BJ (cell line): ENCODE results near the gene DBI. TPM values are rescaled to one million over a fixed set of nuclear protein-coding genes. Genes with fewer than 3 reads are reported as not detected.
"Not testable (repeated sequence)": the region's sequence is repeated elsewhere in the genome, so short reads cannot be mapped to it uniquely, and the experiment has no call there.

ENCODE experiments used
- CTCF ChIA-PET: fragments of 350-600 bp; formaldehyde crosslinking; extraction: SDS; loops from one replicate; lab custom pipeline; 2021; ENCODE audit warnings: antibody characterized with exemption, inconsistent platforms; lab: Yijun Ruan, JAX
- POLR2A ChIA-PET: fragments of 300-600 bp; sonication (Branson Sonifier 250); formaldehyde crosslinking; extraction: SDS; loops from one replicate; lab custom pipeline; 2021; ENCODE audit warnings: antibody characterized with exemption; lab: Charles Lee
- DNase-seq: peaks from one replicate; pipeline ENCODE4 v3.0.0-alpha.2; 2011; ENCODE audit warnings: low read depth
- H3K27me3 ChIP-seq: 2 replicates; pipeline ENCODE4 v1.6.0; 2011; ENCODE audit warnings: low read length; ENCODE audit not compliant: control insufficient read depth, insufficient read depth
- H3K36me3 ChIP-seq: 2 replicates; pipeline ENCODE4 v1.5.1; 2011; ENCODE audit warnings: low read length; ENCODE audit not compliant: control insufficient read depth, insufficient read depth
- H3K4me3 ChIP-seq: 2 replicates; pipeline ENCODE4 v1.5.1; 2011; ENCODE audit warnings: low read depth, mild to moderate bottlenecking, control low read depth, low read length
- polyA plus RNA-seq: library from polyadenylated mRNA; depleted of rRNA; stranded (reverse); fragments of >200 nt; gene quantifications from 2 replicates; pipeline ENCODE4 v1.2.3, GENCODE V29; 2011
- TF ChIP-seq, protein P1 (sequence below): IDR thresholded peaks from 2 replicates; pipeline ENCODE4 v1.5.1; 2011; ENCODE audit warnings: low read depth, mild to moderate bottlenecking, control low read depth, inconsistent platforms, low read length, moderate library complexity; ENCODE audit not compliant: insufficient read depth

DBI gene
- polyA plus RNA-seq, 1 experiment = 104 TPM

DNA sequence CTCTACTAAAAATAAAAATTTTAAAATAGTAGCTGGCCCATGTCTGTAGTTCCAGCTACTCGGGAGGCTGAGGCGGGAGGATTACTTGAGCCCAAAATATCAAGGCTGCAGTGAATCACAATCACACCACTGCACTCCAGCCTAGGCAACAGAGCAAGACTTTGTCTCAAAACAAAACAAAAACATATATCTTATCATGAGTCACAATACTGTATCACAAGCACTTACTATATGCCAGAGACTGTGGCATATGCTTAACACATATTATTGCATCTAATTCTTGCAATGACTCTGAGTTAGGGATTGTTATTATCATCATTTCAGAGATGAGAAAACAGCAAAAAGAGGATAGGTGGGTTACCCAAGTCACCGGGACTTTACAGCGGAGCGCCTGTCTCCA is 35.3 kb downstream of the DBI start:
- TF ChIP-seq, protein P1, sequence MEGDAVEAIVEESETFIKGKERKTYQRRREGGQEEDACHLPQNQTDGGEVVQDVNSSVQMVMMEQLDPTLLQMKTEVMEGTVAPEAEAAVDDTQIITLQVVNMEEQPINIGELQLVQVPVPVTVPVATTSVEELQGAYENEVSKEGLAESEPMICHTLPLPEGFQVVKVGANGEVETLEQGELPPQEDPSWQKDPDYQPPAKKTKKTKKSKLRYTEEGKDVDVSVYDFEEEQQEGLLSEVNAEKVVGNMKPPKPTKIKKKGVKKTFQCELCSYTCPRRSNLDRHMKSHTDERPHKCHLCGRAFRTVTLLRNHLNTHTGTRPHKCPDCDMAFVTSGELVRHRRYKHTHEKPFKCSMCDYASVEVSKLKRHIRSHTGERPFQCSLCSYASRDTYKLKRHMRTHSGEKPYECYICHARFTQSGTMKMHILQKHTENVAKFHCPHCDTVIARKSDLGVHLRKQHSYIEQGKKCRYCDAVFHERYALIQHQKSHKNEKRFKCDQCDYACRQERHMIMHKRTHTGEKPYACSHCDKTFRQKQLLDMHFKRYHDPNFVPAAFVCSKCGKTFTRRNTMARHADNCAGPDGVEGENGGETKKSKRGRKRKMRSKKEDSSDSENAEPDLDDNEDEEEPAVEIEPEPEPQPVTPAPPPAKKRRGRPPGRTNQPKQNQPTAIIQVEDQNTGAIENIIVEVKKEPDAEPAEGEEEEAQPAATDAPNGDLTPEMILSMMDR = no peak
- ChIA-PET POLR2A (no interaction called here), CTCF (interaction anchor here (1.5 to 8.9 kb wide), 2 partner anchors 12 to 75 kb away, joined by 4 to 112 read pairs; no protein-coding TSS in a partner anchor)
- no peak for DNase-seq
- Histone ChIP-seq H3K36me3 (no peaks in the 10 kb centered on the region), H3K4me3 (no peak overlapping the region), H3K27me3 (no peaks in the 10 kb centered on the region; the same call in none of the 2 replicates)

DNA sequence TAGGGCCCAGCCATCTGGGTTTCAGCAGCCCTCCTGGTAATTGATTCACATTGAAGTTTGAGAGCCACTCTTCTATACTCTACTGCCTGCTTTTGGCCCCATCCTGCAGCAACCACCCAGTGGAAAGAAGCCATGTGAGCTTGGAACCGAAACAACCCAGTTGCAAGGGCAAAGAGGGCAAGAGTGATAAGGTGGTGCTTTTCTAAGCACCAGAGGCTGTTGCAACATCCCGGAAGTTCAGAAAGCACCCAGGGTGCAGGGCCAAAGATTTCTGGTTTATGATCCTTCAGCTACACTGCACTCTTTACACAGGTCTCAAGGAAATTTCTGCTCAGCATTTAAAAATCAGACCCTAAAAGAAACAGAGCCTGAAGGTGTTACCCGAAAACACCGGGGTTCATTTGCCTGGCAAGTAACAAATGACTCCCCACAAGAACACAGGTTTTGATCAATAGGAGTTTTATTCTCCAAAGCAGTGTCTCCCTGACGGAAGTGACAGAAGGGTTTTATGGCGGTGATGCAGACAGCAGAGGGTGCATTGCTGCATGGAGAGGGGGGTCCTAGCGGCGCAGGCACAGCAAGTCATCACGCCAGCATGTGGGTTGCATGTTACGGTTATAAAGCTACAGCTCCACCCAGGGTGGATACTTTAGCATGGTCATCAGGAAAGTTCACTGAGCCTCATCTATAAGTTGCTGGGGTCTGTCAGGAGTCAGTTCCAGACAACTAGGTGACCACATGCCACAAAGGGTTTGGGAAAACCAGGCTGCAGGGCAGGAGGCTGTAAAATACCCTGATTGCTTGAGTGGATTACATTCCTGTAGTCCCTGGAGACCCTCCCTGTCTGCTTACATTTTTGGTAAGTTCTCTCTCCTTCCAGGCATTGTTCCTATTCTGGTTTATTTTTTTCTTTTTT is 36.1 kb downstream of the DBI start:
- no peak for DNase-seq
- Histone ChIP-seq H3K36me3 (no peaks in the 10 kb centered on the region), H3K27me3 (no peaks in the 10 kb centered on the region; the same call in none of the 2 replicates), H3K4me3 (no peak overlapping the region)
- TF ChIP-seq, protein P1 = no peak
- CTCF ChIA-PET = interaction anchor here (8.9 kb wide), 1 partner anchor 74 kb away, joined by 112 read pairs; no protein-coding TSS in a partner anchor
- POLR2A ChIA-PET = no interaction called here

DNA sequence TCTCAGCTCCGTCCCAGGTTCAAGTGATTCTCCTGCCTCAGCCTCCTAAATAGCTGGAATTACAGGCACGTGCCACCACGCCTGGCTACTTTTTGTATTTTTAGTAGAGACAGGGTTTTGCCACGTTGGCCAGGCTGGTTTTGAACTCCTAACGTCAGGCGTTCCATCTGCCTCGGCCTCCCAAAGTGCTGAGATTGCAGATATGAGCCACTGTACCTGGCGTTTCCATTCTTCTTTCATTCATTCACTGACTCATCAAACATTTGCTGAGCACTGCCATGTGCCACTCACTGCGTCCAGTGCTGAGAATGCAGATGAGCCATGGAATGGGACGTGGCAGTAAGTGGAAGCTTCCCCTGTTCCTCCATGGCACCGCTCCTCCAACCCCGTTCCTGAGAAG is 36.8 kb downstream of the DBI start:
- H3K36me3 ChIP-seq, POLR2A ChIA-PET, H3K4me3 ChIP-seq, DNase-seq, H3K27me3 ChIP-seq: not testable (repeated sequence)
- CTCF ChIA-PET = interaction anchor here (1.0 to 8.9 kb wide), 2 partner anchors 74 to 257 kb away, joined by 3 to 112 read pairs; no protein-coding TSS in a partner anchor

DNA sequence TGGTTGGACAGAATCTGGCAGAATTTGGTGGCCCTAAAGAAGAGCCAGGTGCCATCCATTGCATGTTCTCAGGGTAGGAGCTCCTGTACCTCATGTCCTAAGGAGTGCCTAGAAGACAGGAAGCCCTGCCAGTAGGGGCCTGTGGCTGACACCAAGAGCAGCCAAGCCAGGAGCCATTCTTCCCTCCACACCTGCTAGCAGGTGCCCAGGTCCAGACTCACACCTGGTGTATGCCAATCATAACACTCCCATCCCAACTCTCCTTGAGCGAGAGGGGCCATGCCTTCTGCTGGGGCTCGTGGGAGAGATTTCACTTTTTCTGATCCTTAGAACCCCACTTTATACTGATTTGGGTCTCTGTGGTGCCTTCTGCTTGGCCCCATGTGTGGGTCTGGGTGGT is 38.4 kb downstream of the DBI start:
- no peak overlapping the region for H3K4me3 ChIP-seq
- H3K27me3 ChIP-seq = peaks cover 2% of the 10 kb centered on the region; the same call in 1 of the 2 replicates
- H3K36me3 ChIP-seq = no peaks in the 10 kb centered on the region
- DNase-seq = no peak
- TF ChIP-seq, protein P1 = no peak
- ChIA-PET CTCF (interaction anchor here (1.1 to 8.9 kb wide), 4 partner anchors 10 to 79 kb away, joined by 3 to 112 read pairs (median 4); no protein-coding TSS in a partner anchor), POLR2A (no interaction called here)

DNA sequence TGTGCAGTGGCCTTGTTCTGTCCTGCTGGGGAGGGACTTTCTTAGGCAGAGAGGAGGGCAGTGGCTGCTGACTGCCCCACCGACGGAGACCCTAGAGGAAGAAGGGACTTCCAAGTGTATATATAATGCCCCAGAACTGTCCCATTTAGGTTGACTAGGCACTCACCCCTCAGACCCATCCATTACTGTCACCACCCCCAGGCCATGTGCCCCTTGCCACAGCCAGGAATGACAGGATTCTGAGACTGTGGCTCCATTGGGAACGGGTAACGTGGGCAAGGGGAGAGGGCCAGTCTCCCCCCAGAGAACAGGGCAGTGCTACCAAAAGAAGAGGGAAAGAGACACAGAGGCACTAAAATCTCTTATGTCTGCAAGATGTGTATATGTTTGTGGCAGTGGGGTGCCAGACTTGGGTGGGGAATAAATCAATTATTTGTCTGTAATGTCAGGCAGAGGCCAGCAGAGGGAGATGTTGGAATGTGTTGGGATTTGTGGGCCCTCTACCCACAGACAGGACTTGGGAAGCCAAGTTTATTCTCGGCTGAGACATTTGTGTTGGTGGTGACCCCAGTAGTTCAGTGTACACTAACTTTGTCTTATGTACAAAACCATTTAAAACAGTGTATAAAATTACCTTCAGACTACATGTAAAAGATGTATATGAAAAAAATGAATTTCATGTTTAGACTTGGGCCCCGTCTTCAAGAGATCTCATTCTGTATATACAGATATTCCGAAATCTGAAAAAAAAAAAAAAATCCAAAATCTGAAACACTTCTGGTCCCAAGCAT is 40.8 kb downstream of the DBI start:
- DNase-seq = no peak
- no peak overlapping the region for H3K4me3 ChIP-seq
- POLR2A ChIA-PET = no interaction called here
- no peaks in the 10 kb centered on the region for H3K36me3 ChIP-seq
- H3K27me3 ChIP-seq = peaks cover 2% of the 10 kb centered on the region; the same call in 1 of the 2 replicates
- TF ChIP-seq, protein P1 = peak; percentile 71
- CTCF ChIA-PET = interaction anchor here (0.6 to 8.9 kb wide), 14 partner anchors 9 to 263 kb away, joined by 3 to 112 read pairs (median 4); no protein-coding TSS in a partner anchor
